Activated CD4-positive, alpha-beta memory T cell treated with anti-CD3 and anti-CD28 coated beads, Interleukin-2, amount 10 ng/mL, durations not matched to agents 7 days and 5 days (primary cell): ENCODE measurements around the gene LLGL2. TPM values are rescaled to one million over a fixed set of nuclear protein-coding genes. Genes with fewer than 3 reads are reported as not detected.
A peak's percentile ranks its signal among the peaks of the same experiment; 100 is the strongest.

ENCODE experiments used
- CTCF ChIA-PET: fragments of 350-600 bp; sonication (Branson Sonifier 250); formaldehyde crosslinking; loops from one replicate; lab custom pipeline; 2021; ENCODE audit warnings: antibody characterized with exemption, inconsistent platforms; lab: Charles Lee
- POLR2A ChIA-PET: fragments of 350-600 bp; sonication (Branson Sonifier 250); formaldehyde crosslinking; loops from one replicate; lab custom pipeline; 2021; ENCODE audit warnings: antibody characterized with exemption; lab: Charles Lee
- DNase-seq: peaks from one replicate; pipeline ENCODE4 v3.0.0-alpha.2; 2020
- H3K27ac Mint-ChIP-seq: one replicate; pipeline ENCODE4 v1.8.0; 2021; ENCODE audit warnings: mild to moderate bottlenecking, mixed read lengths
- H3K27me3 Mint-ChIP-seq: one replicate; pipeline ENCODE4 v1.8.0; 2021; ENCODE audit warnings: mixed read lengths
- H3K36me3 Mint-ChIP-seq: one replicate; pipeline ENCODE4 v1.8.0; 2021; ENCODE audit warnings: low read depth, mixed read lengths
- H3K4me1 Mint-ChIP-seq: one replicate; pipeline ENCODE4 v1.8.0; 2021; ENCODE audit warnings: mixed read lengths
- H3K4me3 Mint-ChIP-seq: one replicate; pipeline ENCODE4 v1.8.0; 2021; ENCODE audit warnings: mild to moderate bottlenecking, mixed read lengths
- H3K9me3 Mint-ChIP-seq: one replicate; pipeline ENCODE4 v1.8.0; 2021; ENCODE audit warnings: mixed read lengths
- total RNA-seq, 2 experiments: library from RNA; stranded (reverse); gene quantifications; one replicate each; pipeline ENCODE4 v1.2.3, GENCODE V29; 2021

Gene LLGL2
- total RNA-seq, 2 experiments from 2014 or later, result 25.9 to 27.8 TPM

DNA sequence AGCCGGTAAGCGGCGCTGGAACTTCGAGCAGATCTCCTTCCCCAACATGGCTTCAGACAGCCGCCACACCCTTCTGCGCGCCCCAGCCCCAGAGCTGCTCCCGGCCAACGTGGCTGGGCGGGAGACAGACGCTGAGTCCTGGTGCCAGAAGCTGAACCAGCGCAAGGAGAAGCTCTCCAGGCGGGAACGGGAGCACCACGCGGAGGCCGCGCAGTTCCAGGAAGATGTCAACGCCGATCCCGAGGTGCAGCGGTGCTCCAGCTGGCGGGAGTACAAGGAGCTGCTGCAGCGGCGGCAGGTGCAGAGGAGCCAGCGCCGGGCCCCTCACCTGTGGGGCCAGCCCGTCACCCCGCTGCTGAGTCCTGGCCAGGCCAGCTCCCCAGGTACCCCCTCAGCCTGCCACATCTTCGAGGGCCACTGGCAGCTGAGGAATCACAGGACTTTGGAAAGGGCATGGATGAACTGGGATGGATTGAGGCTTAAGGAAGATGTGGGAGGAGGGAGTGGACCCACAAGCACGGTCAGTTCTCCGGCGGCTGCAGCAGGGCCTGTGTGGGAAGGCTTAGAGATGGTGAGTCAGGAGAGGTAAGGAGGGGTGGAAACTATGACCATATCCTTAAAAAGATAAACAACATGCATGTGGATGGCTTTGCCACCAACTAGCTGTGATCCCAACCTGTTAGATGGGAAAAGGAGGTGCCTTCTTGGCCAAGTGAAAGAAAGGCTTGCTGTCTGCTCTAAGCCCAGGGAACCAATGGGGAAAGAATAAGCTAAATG, 3.4 kb upstream of the LLGL2 start:
- H3K27me3 Mint-ChIP-seq, result peaks cover 4% of the 10 kb centered on the region
- peaks cover 44% of the 10 kb centered on the region for H3K4me1 Mint-ChIP-seq
- no peak for DNase-seq
- POLR2A ChIA-PET, result interaction anchor here (3.4 kb wide), 1 partner anchor 13 kb away, joined by 26 read pairs; no protein-coding TSS in a partner anchor
- peaks cover 47% of the 10 kb centered on the region for H3K36me3 Mint-ChIP-seq
- H3K9me3 Mint-ChIP-seq, result no peaks in the 10 kb centered on the region
- no peak overlapping the region for H3K4me3 Mint-ChIP-seq
- no peak overlapping the region for H3K27ac Mint-ChIP-seq
- CTCF ChIA-PET, result interaction anchor here (1.0 kb wide), 2 partner anchors 128 to 143 kb away, joined by 3 to 4 read pairs; no protein-coding TSS in a partner anchor

DNA sequence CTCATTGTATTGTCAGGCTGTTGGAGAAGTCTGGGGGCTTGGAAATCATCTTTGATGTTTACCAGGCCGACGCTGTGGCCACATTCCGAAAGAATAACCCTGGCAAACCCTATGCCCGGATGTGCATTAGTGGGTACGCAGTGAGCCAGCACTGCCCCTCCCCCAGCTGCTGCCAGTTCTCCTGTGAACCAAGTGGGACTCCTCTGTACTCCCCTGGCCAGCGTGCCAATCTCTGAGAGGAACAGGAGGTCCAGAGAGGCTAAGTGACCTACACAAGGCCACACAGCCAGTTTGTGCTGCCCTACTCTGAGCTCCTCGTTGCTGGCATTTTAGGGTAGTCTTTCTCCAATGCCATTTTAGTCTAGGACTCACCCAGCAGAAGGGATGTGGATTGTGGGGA, 1.9 kb upstream of the LLGL2 start:
- ChIA-PET POLR2A (interaction anchor here (2.1 to 3.4 kb wide), 2 partner anchors 11 to 65 kb away, joined by 5 to 26 read pairs; no protein-coding TSS in a partner anchor), CTCF (interaction anchor here (0.8 to 3.6 kb wide), 2 partner anchors 7 to 108 kb away, joined by 3 to 17 read pairs; partner anchors contain the start of gene TSEN54)
- Mint-ChIP-seq H3K27me3 (peaks cover 4% of the 10 kb centered on the region), H3K36me3 (peaks cover 35% of the 10 kb centered on the region), H3K9me3 (no peaks in the 10 kb centered on the region), H3K27ac (no peak overlapping the region), H3K4me3 (no peak overlapping the region), H3K4me1 (peaks cover 30% of the 10 kb centered on the region)
- no peak for DNase-seq

DNA sequence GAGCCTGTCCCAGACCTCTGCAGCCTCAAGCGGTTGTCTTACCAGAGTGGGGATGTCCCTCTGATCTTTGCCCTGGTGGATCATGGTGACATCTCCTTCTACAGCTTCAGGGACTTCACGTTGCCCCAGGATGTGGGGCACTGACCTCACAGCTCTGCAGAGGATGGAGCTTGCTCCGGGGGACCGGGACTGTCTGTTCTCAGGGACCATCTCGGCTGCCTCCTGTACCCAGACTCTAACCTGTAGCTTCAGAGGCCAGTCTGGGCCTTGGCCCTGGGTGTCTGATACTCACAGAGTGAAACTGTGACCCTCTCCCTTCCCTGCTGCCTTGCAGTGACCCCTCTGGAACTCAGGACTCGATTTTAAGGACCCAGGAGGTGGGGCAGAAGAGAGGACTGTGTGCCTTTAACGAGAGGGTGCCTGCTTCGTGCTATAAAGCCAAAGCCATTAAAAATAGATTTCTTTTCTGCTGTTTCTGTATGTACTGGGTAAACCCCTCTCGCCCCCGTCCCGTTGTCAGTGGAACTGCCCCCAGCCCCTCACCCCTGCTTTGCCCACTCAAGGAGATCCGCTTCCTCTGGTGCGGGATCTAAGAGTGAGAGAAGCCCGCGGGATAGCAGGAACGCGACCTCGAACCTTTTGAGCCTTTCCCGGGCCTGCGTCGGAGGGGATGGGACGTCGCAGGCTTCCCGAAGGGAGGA, 1.1 kb upstream of the LLGL2 start:
- no peaks in the 10 kb centered on the region for H3K9me3 Mint-ChIP-seq
- H3K4me3 Mint-ChIP-seq, result no peak overlapping the region
- ChIA-PET POLR2A (interaction anchor here (0.9 to 3.5 kb wide), 4 partner anchors 7 to 119 kb away, joined by 4 to 29 read pairs (median 16); partner anchors contain the start of genes GRB2 and TSEN54), CTCF (interaction anchor here (0.9 to 3.6 kb wide), 5 partner anchors 8 to 108 kb away, joined by 3 to 17 read pairs (median 4); partner anchors contain the start of gene TSEN54)
- H3K27me3 Mint-ChIP-seq, result peaks cover 4% of the 10 kb centered on the region
- H3K36me3 Mint-ChIP-seq, result peaks cover 29% of the 10 kb centered on the region
- no peak for DNase-seq
- peaks cover 22% of the 10 kb centered on the region for H3K4me1 Mint-ChIP-seq
- no peak overlapping the region for H3K27ac Mint-ChIP-seq

DNA sequence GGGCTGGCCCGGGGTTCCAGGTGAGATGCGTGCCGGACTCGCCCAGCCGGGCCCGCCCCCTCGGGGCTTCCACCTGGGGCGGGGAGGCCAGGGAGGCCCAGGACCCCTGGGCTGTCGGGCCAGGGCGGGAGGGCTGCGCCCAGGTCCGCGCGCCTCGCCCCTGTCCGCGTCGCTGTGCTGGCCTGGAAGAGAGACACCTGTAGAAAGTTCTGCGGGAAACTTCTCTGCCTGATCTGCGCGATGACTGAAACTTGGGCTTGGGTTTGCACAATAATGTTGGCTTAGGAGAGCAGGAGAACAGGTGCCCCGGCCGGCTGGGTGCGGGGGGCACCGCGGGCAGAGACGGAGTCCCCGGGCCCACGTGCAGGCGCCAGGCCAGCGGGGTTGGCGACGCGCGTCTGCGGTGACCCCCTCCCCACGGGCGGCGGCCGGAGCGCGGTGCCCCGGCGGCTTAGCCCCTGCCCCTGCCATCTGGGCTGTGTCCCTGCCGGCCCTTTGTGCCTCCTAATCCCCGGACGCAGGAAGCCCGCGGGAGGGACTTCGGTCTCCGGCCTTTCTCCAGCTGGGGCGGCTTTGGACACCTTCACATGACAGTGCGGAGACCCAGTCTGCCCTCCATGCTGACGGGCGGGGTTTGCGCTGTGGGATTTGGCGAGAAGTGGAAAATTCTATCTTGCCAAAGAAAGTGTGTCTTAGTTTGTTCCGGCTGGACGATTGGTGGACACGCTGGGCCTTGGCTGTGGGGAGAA, 483 bp downstream of the LLGL2 start:
- Mint-ChIP-seq H3K4me1 (peaks cover 19% of the 10 kb centered on the region), H3K36me3 (peaks cover 21% of the 10 kb centered on the region), H3K4me3 (peak overlapping the region; percentile 72), H3K9me3 (no peaks in the 10 kb centered on the region), H3K27ac (peak overlapping the region; percentile 52), H3K27me3 (peaks cover 4% of the 10 kb centered on the region)
- no peak for DNase-seq
- ChIA-PET CTCF (interaction anchor here (0.7 to 3.6 kb wide), 9 partner anchors 9 to 412 kb away, joined by 4 to 17 read pairs (median 4); partner anchors contain the start of genes TMEM94 and TSEN54), POLR2A (interaction anchor here (0.9 to 3.5 kb wide), 7 partner anchors 9 to 120 kb away, joined by 3 to 29 read pairs (median 5); partner anchors contain the start of genes GRB2 and TSEN54)

DNA sequence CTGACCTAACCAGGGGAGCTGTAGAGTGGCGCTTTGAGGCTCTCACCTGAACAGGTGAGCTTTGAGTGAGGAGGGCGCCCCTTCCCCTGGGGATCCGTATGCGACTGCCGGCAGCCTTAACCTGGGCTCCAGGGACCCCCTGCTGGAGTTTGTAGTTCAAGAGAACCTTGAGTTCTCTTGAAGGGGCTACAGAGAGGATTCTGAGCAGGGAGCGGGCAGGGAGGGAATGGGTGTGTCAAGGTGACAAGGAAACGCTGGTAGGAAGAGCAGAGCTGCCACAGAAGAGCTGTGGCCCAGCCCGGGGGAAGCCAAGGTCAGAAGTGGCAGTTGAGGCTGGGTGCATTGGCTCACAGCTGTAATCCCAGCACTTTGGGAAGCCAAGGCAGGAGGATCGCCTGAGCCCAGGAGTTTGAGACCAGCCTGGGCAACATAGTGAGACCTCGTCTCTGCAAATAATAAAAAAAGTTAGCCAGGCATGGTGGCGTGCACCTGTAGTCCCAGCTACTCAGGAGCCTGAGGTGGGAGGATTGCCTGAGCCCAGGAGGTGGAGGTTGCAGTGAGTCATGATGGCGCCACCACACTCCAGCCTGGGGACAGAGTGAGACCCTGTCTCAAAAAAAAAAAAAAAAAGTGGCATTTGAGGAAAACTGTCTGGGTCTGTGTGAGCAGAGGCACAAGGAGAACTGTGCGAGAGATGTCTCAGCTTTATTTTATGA, 1.2 kb downstream of the LLGL2 start:
- Mint-ChIP-seq H3K4me3 (peak overlapping the region; percentile 64), H3K9me3 (no peaks in the 10 kb centered on the region), H3K4me1 (peaks cover 19% of the 10 kb centered on the region), H3K27me3 (peaks cover 4% of the 10 kb centered on the region), H3K27ac (no peak overlapping the region), H3K36me3 (peaks cover 16% of the 10 kb centered on the region)
- ChIA-PET POLR2A (interaction anchor here (0.8 to 3.5 kb wide), 4 partner anchors 8 to 44 kb away, joined by 3 to 29 read pairs (median 8); partner anchors contain the start of gene TSEN54), CTCF (interaction anchor here (1.3 to 3.6 kb wide), 4 partner anchors 8 to 62 kb away, joined by 4 to 17 read pairs (median 4); partner anchors contain the start of gene TSEN54)
- no peak for DNase-seq

DNA sequence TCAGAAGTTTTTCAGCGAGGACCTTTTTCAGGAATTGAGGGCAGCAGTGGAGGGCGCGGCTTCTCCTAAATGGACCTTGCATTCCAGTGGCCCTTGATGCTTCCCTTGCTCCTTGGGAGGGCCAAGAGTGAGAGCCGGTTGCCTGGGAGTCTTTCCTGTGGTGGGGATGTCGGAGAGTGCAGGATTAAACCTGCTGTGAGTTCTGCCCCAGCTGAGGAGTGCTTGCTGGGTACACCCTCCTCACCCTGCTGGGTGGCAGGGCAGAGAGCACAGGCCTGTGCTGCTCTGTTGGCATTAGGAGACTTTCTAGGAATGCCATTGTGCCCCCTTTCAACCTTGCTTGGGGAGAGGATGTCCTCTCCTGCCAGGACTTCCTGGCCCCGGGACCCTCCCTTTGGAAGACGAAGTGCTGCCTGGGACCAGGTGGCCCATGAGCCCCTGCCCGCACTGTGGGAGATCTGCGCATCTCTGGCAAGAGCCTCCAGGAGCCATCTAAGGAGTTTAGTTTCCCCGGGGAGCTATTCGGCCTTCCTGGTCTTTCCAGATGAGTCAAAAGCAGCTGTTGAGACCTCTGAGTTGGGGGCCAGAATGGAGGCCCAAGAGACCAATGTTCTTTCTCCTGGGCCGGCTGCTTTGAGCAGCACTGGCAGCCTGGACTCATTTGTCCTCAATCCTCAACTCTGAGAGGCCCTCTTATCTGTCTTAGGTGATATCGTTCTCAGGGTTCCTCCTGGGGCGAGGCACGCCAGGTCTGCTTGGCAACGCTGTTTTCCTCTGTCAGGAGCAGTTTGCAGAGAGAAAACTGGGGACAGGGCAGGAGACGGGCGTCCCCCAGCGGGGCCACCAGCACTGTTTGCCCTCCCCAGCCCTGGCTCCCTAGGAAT, 5.6 kb downstream of the LLGL2 start:
- Mint-ChIP-seq H3K27ac (no peak overlapping the region), H3K4me3 (no peak overlapping the region), H3K36me3 (peaks cover 7% of the 10 kb centered on the region), H3K27me3 (peaks cover 4% of the 10 kb centered on the region), H3K4me1 (peaks cover 39% of the 10 kb centered on the region), H3K9me3 (no peaks in the 10 kb centered on the region)
- ChIA-PET POLR2A (no interaction called here), CTCF (no interaction called here)
- DNase-seq, result no peak

DNA sequence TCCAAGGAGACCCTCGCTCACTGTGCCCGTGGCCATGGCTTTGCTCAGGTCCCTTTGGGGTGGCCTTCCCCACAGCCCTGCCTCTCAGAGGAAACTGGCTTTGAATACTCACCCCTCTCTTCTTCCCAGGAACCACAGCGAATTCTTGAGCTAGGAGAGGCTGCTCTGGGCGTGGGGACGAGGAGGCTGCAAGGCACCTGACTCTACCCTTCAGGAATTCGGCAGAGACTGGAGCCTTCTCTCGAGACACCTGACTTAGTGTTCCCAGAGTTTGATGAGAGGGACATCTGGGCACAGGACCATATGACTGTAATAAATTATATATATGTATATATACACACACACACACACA, 6.2 kb downstream of the LLGL2 start:
- Mint-ChIP-seq H3K36me3 (peaks cover 7% of the 10 kb centered on the region), H3K4me1 (peaks cover 36% of the 10 kb centered on the region), H3K27ac (no peak overlapping the region), H3K27me3 (no peaks in the 10 kb centered on the region), H3K4me3 (no peak overlapping the region), H3K9me3 (no peaks in the 10 kb centered on the region)
- ChIA-PET POLR2A (no interaction called here), CTCF (no interaction called here)
- DNase-seq, result no peak

DNA sequence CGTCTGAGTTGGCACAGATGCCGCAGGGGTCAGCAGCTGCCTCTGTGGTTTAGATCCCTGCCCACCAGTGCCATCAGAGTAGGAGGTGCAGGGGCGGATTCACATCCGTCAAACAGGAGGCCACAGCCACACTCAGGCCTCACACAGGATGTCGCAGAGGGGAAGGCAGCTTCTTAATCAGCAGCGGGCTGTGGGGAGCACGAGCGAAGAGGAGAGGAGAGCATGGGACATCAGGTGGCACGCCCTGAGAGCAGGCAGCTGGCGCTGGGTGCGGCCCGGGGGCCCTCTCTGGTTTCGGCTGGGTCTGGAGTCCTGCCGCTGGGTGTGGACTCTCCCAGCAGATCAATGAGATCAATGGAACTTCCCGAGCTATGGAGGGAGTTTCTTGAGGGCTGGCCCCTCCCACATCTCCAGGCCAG, 9.6 kb downstream of the LLGL2 start:
- H3K9me3 Mint-ChIP-seq, result no peaks in the 10 kb centered on the region
- ChIA-PET POLR2A (interaction anchor here (0.5 to 3.5 kb wide), 16 partner anchors 8 to 273 kb away, joined by 3 to 45 read pairs (median 4); partner anchors contain the start of genes LLGL2, RECQL5, SAP30BP and TMEM94), CTCF (interaction anchor here (0.5 to 2.5 kb wide), 12 partner anchors 8 to 214 kb away, joined by 3 to 11 read pairs (median 5); partner anchors contain the start of genes LLGL2, TMEM94 and TSEN54)
- peak; percentile 88 for DNase-seq
- H3K36me3 Mint-ChIP-seq, result peaks cover 7% of the 10 kb centered on the region
- peak overlapping the region; percentile 50 for H3K4me3 Mint-ChIP-seq
- H3K27ac Mint-ChIP-seq, result peak overlapping the region; percentile 98
- H3K27me3 Mint-ChIP-seq, result no peaks in the 10 kb centered on the region
- peaks cover 30% of the 10 kb centered on the region for H3K4me1 Mint-ChIP-seq

DNA sequence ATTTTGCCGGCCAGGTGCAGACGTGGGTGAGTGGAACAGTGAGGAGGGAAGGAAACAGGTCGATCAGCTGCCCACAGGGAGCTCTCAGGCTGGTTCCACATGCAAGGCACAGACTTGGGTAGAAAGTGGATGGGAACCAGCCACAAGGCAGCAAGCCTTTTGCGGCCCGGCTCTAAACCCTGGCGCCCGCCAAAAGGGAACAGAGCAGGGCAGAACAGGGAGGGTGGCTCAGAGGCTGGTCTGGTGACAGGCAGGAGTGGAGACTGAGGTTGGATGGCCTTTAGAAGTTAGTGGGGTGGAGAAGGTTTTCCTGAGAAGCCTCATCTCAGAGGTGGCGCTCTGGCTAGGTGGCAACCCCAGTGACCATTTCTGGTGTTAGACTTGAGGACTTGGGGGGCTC, 10.4 kb downstream of the LLGL2 start:
- H3K27ac Mint-ChIP-seq, result peak overlapping the region; percentile 98
- H3K4me3 Mint-ChIP-seq, result peak overlapping the region; percentile 21
- no peaks in the 10 kb centered on the region for H3K27me3 Mint-ChIP-seq
- H3K36me3 Mint-ChIP-seq, result peaks cover 7% of the 10 kb centered on the region
- POLR2A ChIA-PET, result interaction anchor here (0.7 to 3.5 kb wide), 13 partner anchors 8 to 274 kb away, joined by 3 to 45 read pairs (median 4); partner anchors contain the start of genes LLGL2, TMEM94 and TSEN54
- CTCF ChIA-PET, result interaction anchor here (1.3 to 2.5 kb wide), 6 partner anchors 11 to 65 kb away, joined by 5 to 11 read pairs (median 7); partner anchors contain the start of genes LLGL2 and TSEN54
- peaks cover 30% of the 10 kb centered on the region for H3K4me1 Mint-ChIP-seq
- no peaks in the 10 kb centered on the region for H3K9me3 Mint-ChIP-seq
- DNase-seq, result no peak

DNA sequence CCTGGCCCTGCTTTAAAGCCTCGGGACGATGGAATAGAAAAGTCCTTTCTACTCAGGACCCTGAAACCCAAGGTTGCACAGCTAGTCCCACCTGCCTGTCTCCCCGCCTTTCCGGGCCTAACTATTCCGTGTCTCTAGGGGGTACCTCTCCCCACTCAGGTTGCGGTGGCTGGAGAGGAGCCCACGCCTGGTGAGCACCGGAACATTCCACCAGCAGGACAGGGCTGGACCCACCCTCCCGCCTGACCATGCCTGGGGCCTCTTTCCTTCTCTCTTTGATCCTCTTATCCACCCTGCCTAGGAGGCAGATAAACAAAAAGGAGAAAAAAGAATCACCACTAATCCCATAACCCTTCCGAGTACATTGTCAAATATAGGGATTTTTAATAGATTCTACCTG, 10.9 kb downstream of the LLGL2 start:
- CTCF ChIA-PET, result no interaction called here

More for the DNA sequence above, 10.9 kb downstream of the LLGL2 start:
- POLR2A ChIA-PET, result interaction anchor here (2.3 to 3.5 kb wide), 3 partner anchors 10 to 19 kb away, joined by 11 to 45 read pairs (median 26); partner anchors contain the start of genes LLGL2 and TSEN54
- H3K27me3 Mint-ChIP-seq, result no peaks in the 10 kb centered on the region
- peak overlapping the region; percentile 49 for H3K27ac Mint-ChIP-seq
- H3K9me3 Mint-ChIP-seq, result no peaks in the 10 kb centered on the region
- H3K4me3 Mint-ChIP-seq, result no peak overlapping the region
- no peak for DNase-seq
- peaks cover 30% of the 10 kb centered on the region for H3K4me1 Mint-ChIP-seq
- H3K36me3 Mint-ChIP-seq, result peaks cover 7% of the 10 kb centered on the region
